HG02759 (cell line): ENCODE data around the gene TP53AIP1.
A peak's percentile ranks its signal among the peaks of the same experiment; 100 is the strongest.

Experiments used
- ATAC-seq: cut with Tn5 transposase; IDR thresholded peaks from one replicate; pipeline ENCODE4 v1.9.1; 2021; ENCODE audit warnings: mild to moderate bottlenecking, moderate library complexity; ENCODE audit not compliant: unreplicated experiment

TP53AIP1 gene

DNA sequence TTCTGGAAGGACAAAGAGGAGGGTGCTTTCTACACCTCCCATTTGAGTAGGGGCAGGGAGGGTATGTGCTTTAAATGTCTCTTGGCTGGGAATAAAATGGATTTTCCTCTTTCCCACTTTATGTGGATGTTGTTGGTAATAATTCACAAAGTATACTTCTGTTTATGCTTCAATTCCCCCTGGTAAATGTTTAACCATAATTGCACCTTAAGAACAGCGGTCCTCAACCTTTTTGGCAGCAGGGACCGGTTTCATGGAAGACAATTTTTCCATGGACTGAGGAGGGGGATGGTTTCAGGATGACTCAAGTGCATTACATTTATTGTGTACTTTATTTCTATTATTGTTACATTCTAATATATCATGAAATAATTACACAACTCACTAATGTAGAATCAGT lies 4.0 kb upstream of the TP53AIP1 start:
- no peak for ATAC-seq

DNA sequence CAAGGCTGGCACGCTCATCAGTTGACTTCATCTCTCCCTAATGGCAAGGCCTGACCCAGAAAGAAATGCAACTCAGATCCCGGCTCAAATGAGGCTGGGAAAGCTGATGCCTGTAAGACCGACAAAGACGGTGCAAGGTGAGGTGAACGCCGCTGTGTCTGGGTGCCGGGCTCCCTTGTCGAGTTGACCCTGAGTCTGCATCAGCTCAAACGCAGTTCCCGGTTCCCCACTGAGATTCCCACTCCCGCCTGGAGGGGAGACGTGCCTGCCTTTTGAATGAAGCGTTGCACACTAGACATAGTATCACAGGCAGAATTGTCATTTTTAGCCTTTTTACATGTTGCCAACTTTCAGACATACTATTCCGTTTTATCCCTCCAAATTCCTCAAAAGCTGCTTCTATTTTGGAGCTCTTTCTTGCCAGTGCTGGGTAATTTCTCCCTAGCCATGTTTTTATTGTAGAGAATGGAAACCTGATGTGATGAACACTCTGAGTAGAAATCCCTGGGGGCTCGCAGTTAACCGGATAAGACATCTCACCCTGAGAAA lies 831 bp upstream of the TP53AIP1 start:
- no peak for ATAC-seq

DNA sequence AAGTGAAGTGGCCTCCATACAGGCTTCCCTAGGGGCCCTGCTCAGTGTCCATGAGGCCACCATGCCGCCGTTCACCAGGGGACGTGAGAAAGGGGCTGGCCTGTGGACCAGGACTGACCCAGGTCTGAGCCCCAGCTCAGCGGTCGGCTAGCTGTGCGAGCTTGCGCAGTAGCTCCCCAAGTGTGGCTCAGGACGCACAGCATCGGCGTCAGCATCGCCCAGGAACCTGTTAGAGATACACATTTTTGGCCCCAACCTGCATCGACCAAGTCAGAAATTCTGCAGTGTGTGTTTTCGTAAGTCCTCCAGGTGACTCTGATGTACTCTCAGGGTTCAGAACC lies 429 bp downstream of the TP53AIP1 start:
- no peak for ATAC-seq

DNA sequence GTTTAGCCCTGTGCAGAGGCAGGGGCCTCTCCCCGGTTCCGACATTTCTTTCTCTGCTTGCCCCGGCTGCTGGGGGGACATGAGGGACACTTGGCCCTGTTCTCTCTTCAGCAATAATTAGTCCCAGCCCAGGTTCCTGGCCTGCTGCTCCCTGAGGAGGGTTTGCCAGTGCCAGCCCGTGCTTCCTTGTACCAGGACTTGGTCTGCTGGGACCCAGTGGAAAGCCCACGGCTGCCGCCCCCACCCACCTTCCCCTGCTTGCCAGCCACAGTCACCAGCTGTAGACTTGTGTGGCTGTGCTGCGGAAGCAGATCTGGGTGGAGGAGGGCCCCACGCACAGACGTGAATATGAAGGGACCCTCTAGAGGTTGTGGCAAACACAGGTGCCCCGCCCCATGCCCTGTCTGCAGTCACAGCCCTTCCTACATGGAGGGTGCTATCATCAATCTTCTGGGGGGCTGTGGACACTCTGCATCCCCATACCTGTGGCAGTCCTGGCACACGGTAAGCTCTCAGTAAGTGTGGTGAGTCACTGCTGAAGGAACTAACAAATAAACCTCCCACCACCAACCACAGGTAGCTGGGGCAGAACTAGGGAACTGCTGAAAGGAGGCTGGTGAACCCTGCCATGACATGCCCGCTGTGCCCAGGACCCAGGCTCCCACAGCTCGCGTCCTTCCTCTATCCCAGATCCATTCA lies 949 bp downstream of the TP53AIP1 start:
- ATAC-seq: no peak

GRCh38 chr11:128941110-128941509 lies 1.6 kb downstream of the TP53AIP1 start:
- ATAC-seq: no peak

- ATAC-seq: no peak
These were observed 2.1 kb downstream of the TP53AIP1 start for GRCh38 chr11:128940603-128941002.

DNA sequence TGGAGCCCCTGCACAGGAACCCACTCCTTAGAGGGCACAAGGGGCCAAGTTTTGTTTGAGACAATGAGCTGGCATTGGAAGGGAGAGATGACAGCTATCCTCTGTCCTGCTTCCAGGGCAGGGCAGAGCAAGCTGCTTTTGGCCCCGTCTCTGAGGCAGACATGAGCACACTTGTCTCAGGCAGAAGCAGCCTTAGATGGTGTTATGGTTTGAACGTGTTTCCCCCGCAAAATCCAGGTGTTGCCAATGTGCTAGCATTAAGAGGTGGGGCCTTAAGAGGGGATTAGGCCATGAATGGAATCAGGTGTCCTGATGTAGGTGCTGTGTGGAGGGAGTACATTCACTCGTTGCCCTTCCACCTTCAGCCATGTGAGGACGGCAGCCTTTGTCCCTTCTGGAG lies 2.5 kb downstream of the TP53AIP1 start:
- ATAC-seq: no peak

GRCh38 chr11:128939591-128939990 lies 3.1 kb downstream of the TP53AIP1 start:
- no peak for ATAC-seq

DNA sequence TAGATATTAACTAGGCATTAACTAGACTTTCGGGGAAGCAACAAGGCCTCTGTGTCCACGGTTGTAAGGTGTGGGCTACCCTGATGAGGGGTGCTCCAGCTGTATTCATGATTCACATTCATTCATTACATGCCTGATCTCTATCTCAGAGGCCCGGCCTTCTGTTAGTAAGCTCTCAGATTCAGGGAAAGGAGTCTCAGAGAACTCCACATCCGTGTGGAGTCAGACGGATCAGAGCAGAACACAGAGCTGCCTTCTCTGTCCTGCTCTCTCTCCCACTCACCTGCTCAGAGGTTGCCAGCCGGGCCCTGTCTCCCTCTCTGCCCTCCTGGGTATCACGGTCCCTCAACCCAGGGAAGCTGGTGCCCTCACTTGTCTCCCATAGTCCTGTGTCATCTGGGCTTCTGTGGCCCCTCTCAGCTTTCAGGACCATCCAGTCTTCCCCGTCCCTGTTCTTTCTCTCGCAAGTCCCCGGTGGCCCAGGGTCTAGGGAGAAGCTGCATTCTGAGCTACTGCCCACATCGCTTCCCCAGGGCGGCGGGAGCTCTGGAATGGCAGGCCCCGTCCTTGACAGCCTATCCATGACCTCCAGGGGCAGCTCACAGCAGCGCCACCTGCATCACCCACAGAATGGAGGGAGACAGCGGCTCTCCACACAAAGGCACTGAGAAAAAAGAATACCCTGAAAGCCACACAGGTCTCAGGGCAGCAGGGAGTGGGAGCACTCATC lies 4.3 kb downstream of the TP53AIP1 start:
- no peak for ATAC-seq

- no peak for ATAC-seq
These were observed 5.2 kb downstream of the TP53AIP1 start for GRCh38 chr11:128937480-128937879.

DNA sequence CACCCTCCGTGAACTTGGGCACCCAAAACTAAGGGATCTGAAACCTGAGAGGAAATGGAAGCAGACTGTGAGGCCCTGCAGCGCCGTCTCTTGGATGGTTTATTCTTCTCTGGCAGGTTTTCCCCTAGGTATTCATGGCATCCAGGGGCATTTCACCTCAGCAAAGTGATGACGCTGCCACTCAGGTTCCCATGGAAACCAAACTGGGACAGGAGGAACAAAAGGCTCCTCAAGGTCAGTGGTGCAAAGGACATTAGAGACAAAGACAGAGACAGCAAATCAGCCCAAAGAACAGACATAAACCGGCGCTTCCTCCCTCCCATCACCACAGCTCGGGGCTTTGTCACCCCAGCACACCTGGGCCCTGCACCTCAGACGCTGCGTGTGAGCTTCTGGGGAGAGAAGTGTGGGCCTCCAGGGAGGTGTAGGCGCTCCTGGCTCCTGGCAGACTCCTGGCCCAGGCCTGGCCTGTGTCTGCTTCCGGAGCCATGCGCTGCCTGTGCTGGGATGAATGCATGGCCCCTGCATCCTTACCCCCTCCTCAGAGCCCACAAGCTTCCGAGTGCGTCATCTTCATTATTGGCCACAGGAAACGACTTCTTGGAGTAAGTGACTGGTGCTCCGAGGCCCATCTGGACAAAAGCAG lies 5.9 kb downstream of the TP53AIP1 start:
- no peak for ATAC-seq

DNA sequence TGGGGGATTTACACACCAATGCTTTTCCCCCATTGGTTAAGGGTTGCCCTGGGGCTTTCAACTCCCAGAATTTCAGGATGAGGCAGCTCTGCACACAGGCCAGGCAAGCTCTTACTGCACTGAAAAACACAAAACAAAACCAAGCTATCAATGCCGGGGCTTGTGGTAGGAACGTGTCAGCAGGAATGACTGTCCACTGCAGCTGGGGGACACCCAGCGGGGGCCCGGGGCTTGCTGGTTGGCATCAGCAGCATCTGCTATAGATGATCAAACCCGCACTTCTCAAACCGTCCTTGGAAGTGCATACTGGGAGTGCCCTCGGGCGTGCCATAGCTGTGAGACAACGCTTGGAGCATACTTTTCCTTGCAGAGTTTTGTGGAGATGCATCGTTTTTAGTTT lies 7.7 kb downstream of the TP53AIP1 start:
- no peak for ATAC-seq

DNA sequence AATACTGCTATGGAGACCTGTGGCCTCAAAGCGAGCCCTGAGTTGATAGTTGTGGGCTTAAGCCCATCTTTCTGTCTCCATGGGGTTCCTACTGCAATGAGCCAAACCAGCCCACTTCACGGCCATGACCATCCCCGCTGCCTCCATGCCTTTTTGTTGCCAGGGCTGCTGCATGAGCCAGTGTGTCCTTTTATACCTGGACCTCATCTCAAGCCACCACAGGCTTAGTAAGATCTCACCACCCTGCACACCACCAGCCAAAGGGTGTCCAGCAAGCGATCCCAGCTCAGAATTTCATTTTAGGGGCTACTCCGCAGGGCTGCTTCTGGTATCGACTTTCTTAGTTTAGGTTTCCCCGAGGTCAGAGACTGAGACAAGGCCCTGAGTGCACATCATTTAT lies 8.3 kb downstream of the TP53AIP1 start:
- no peak for ATAC-seq

- no peak for ATAC-seq
These were observed 9.0 kb downstream of the TP53AIP1 start for GRCh38 chr11:128933481-128934178.

- no peak for ATAC-seq
These were observed 11.0 kb downstream of the TP53AIP1 start for GRCh38 chr11:128931668-128932067.

DNA sequence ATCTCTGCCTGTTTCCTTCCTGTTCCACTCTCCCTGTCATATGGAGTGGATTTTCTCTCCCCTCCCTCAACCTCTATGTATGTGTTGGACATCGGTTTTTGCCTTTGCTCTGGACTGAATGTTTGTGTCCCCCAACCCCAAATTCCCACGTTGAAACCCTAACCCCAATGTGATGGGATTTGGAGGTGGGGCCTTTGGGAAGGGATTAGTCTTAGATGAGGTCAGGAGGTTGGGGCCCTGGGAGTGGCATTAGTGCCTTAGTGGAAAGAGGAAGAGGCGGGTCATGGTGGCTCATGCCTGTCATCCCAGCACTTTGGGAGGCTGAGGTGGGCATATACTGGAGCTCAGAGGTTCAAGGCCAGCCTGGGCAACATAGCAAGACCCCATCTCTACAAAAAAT lies 11.6 kb downstream of the TP53AIP1 start:
- ATAC-seq: no peak

DNA sequence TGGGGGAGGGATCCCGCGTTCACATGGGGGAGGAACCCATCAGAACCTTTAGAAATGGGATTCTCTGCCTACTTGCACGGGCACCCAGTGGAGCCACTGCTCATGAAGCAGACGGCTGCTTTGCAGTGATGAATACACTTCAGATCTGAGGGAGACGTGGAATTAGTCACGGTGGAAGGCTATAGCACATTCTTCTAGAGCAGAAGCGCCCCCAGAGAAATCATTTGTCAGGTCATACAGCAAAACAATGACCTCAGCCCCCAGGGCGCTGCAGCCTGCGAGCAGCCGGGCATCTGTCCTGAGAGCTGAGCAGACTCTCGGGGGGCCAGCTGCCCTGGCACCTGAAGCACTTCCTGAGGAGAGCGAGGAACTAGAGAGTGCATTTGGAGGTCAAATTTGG lies 12.7 kb downstream of the TP53AIP1 start:
- ATAC-seq: no peak

DNA sequence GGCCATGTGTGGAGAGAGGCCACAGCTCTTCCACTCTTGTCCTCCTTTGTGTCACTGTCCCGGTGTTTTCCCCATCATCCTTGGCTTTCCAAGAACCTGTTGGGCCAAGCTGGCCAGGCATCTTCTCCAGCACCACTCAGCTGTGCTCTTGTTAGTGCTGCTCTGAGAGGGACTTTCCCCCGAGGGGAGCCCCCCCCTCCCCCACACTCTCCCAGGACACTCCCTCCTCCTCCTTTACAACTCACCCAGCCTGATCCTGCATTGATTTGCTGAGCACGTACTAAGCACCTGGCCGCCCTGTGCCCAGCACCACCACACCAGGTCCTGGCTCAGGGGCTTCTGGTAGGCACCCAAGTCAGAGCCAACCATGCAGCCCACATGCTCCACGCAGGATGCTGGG lies 13.2 kb downstream of the TP53AIP1 start:
- peak; percentile 32 for ATAC-seq

GRCh38 chr11:128928400-128928799 lies 14.3 kb downstream of the TP53AIP1 start:
- peak; percentile 97 for ATAC-seq

DNA sequence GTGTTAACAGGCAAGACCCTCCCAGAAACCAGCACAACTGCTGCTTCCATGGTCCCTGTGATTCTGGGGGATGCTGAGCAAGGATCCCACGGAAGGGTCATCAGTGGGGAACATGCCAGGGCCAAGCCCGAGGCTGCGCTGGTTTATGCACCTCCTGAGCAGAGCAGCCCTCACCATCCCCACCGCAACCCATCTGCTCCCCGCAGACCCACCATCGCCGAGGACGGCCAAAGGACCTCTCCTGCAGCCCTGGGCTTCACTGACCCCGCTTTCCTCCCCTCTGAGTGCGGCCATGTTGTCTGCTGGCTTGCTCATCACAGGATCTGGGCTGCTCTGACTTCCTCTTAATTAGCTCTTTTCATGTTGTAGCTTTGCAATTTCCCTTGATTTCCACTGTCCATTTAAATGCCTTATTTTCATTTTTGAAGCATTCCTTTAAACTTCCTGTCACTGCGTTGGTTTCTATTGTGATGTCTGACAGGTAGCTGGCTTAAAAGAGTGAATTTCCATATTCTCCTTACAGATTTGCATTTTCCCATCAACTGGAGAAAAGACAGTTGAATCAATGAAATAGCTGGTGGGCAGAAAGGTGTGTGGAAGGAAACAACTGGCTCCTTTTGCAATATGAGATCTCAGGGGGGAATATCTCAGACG lies 14.9 kb downstream of the TP53AIP1 start:
- no peak for ATAC-seq

DNA sequence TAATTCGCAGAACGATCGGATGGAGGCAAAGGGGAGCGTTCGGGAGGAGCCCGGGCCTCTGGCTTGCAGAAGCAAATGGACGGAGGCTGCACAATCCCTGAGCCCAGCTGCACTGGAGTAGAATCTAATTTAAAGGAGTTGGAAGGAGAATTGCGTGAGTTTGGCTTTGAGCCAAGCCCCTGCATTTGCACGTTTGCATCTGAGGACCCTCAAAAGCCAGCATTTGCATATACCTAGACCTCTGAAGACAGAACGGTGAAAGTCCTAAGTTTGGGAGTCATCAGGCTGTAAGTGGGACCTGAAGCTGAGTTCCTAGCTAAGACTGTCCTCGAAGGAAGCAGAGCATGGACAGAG lies 15.6 kb downstream of the TP53AIP1 start:
- no peak for ATAC-seq
